MM.1S (cell line): ENCODE data around the gene NIM1K.
"Not testable (repeated sequence)": the region's sequence is repeated elsewhere in the genome, so short reads cannot be mapped to it uniquely, and the experiment has no call there.

Experiments
- DNase-seq: peaks from one replicate; pipeline ENCODE4 v3.0.0-alpha.2; 2015
- H2AFZ ChIP-seq: fragments of 300-600 bp; sonication (generic); 2 replicates; pipeline ENCODE4 v1.6.0; 2016; ENCODE audit warnings: antibody characterized with exemption, low read length
- H3F3A ChIP-seq: fragments of 300-600 bp; sonication (generic); 2 replicates; pipeline ENCODE4 v1.6.1; 2016; ENCODE audit warnings: mild to moderate bottlenecking, antibody characterized with exemption, low read length, moderate library complexity, mixed read lengths; ENCODE audit not compliant: insufficient read depth
- H3K27ac ChIP-seq: fragments of 300-600 bp; sonication (generic); 2 replicates; pipeline ENCODE4 v1.5.1; 2016; ENCODE audit warnings: mild to moderate bottlenecking, low read length
- H3K27me3 ChIP-seq: fragments of 300-600 bp; sonication (generic); replicated peaks from 2 replicates; pipeline ENCODE4 v1.6.0; 2016; ENCODE audit warnings: low read length; ENCODE audit not compliant: insufficient read depth
- H3K36me3 ChIP-seq: fragments of 300-600 bp; sonication (generic); replicated peaks from 2 replicates; pipeline ENCODE4 v1.6.1; 2016; ENCODE audit warnings: mild to moderate bottlenecking, low read length, mixed read lengths; ENCODE audit not compliant: insufficient read depth
- H3K4me1 ChIP-seq: fragments of 300-600 bp; sonication (generic); 2 replicates; pipeline ENCODE4 v1.6.1; 2016; ENCODE audit warnings: low read length, mixed read lengths
- H3K4me2 ChIP-seq: fragments of 300-600 bp; sonication (generic); 2 replicates; pipeline ENCODE4 v1.6.0; 2016; ENCODE audit warnings: low read depth, low read length
- H3K4me3 ChIP-seq: fragments of 300-600 bp; sonication (generic); 2 replicates; pipeline ENCODE4 v1.5.1; 2016; ENCODE audit warnings: low read length, mixed read lengths
- H3K79me2 ChIP-seq: fragments of 300-600 bp; sonication (generic); 2 replicates; pipeline ENCODE4 v1.6.1; 2016; ENCODE audit warnings: mixed run types, low read length, mixed read lengths
- H3K9ac ChIP-seq: fragments of 300-600 bp; sonication (generic); 2 replicates; pipeline ENCODE4 v1.6.1; 2016; ENCODE audit warnings: low read length, mixed read lengths
- H3K9me2 ChIP-seq: fragments of 300-600 bp; sonication (generic); replicated peaks from 2 replicates; pipeline ENCODE4 v1.6.1; 2016; ENCODE audit warnings: mild to moderate bottlenecking, low read length, mixed read lengths; ENCODE audit not compliant: insufficient read depth
- H3K9me3 ChIP-seq: fragments of 300-600 bp; sonication (generic); replicated peaks from 2 replicates; pipeline ENCODE4 v1.6.1; 2016; ENCODE audit warnings: mild to moderate bottlenecking, low read length, mixed read lengths; ENCODE audit not compliant: insufficient read depth
- H4K20me1 ChIP-seq: fragments of 300-600 bp; sonication (generic); 2 replicates; pipeline ENCODE4 v1.6.1; 2016; ENCODE audit warnings: mild to moderate bottlenecking, low read length, moderate library complexity, mixed read lengths; ENCODE audit not compliant: insufficient read depth
- CTCF ChIP-seq: fragments of 300-600 bp; sonication (generic); IDR thresholded peaks from 2 replicates; pipeline ENCODE4 v1.5.1; 2016; ENCODE audit warnings: antibody characterized with exemption, low read length, mixed read lengths
- EZH2 ChIP-seq: fragments of 300-600 bp; sonication (generic); optimal IDR thresholded peaks from 2 replicates; pipeline ENCODE3; 2017; ENCODE audit warnings: low read depth, mild to moderate bottlenecking, antibody characterized with exemption, low read length, mixed read lengths
- EZH2phosphoT487 ChIP-seq: fragments of 300-600 bp; sonication (generic); IDR thresholded peaks from 2 replicates; pipeline ENCODE4 v1.6.1; 2018; ENCODE audit warnings: antibody characterized with exemption, low read length

NIM1K gene

GRCh38 chr5:43304525-43304924, 112.5 kb downstream of the NIM1K start:
- Histone ChIP-seq H3K4me1 (peaks cover 12% of the 10 kb centered on the region; the same call in 1 of the 2 replicates), H3K79me2 (peaks cover 87% of the 10 kb centered on the region), H3K27me3 (no peaks in the 10 kb centered on the region), H3K4me3 (no peak overlapping the region), H3K9me3 (no peaks in the 10 kb centered on the region), H3K27ac (peak overlapping the region; percentile 34; the same call in 1 of the 2 replicates), H3K4me2 (peak overlapping the region; percentile 47; the same call in 1 of the 2 replicates), H3K36me3 (no peaks in the 10 kb centered on the region), H2AFZ (no peak overlapping the region), H3F3A (peaks cover 9% of the 10 kb centered on the region; the same call in 1 of the 2 replicates), H4K20me1 (0 out of 2 replicates have a peak, but pooled peaks cover 3% of the 10 kb centered on the region), H3K9ac (no peak overlapping the region), H3K9me2 (no peaks in the 10 kb centered on the region)
- TF ChIP-seq CTCF = no peak
- TF ChIP-seq EZH2 = no peak
- no peak for TF ChIP-seq EZH2phosphoT487
- DNase-seq = peak; percentile 42

- Histone ChIP-seq H3F3A (peaks cover 9% of the 10 kb centered on the region; the same call in 1 of the 2 replicates), H4K20me1 (0 out of 2 replicates have a peak, but pooled peaks cover 6% of the 10 kb centered on the region), H3K27me3 (no peaks in the 10 kb centered on the region), H3K4me3 (no peak overlapping the region), H3K4me2 (no peak overlapping the region), H3K36me3 (no peaks in the 10 kb centered on the region), H3K4me1 (peaks cover 12% of the 10 kb centered on the region; the same call in 1 of the 2 replicates), H2AFZ (no peak overlapping the region), H3K9me2 (no peaks in the 10 kb centered on the region), H3K79me2 (peaks cover 87% of the 10 kb centered on the region), H3K9me3 (no peaks in the 10 kb centered on the region), H3K27ac (peak overlapping the region; percentile 10; the same call in 1 of the 2 replicates), H3K9ac (no peak overlapping the region)
- TF ChIP-seq CTCF = peak; percentile 70
- no peak for TF ChIP-seq EZH2phosphoT487
- peak; percentile 83 for DNase-seq
Measured at GRCh38 chr5:43305948-43306565, 114.0 kb downstream of the NIM1K start.

- DNase-seq, H3K9me3 ChIP-seq, H3K9me2 ChIP-seq, H3K4me2 ChIP-seq, H3K4me3 ChIP-seq, H3F3A ChIP-seq, H3K36me3 ChIP-seq, H3K9ac ChIP-seq, H2AFZ ChIP-seq, H3K27me3 ChIP-seq, H3K27ac ChIP-seq, H4K20me1 ChIP-seq: not testable (repeated sequence)
- Histone ChIP-seq H3K4me1 (peaks cover 17% of the 10 kb centered on the region), H3K79me2 (peaks cover 87% of the 10 kb centered on the region)
Measured at GRCh38 chr5:43306954-43307353, 114.9 kb downstream of the NIM1K start.

GRCh38 chr5:43309122-43309521, 117.1 kb downstream of the NIM1K start:
- Histone ChIP-seq H3K79me2 (peaks cover 77% of the 10 kb centered on the region), H3F3A (peaks cover 18% of the 10 kb centered on the region), H3K4me2 (no peak overlapping the region), H2AFZ (no peak overlapping the region), H3K4me3 (no peak overlapping the region), H3K4me1 (peaks cover 21% of the 10 kb centered on the region), H3K36me3 (0 out of 2 replicates have a peak, but pooled peaks cover 3% of the 10 kb centered on the region), H3K27me3 (no peaks in the 10 kb centered on the region), H3K27ac (no peak overlapping the region), H4K20me1 (0 out of 2 replicates have a peak, but pooled peaks cover 6% of the 10 kb centered on the region), H3K9me3 (no peaks in the 10 kb centered on the region), H3K9me2 (no peaks in the 10 kb centered on the region), H3K9ac (no peak overlapping the region)
- TF ChIP-seq CTCF (no peak), EZH2phosphoT487 (no peak), EZH2 (no peak)
- no peak for DNase-seq
